HepG2 (cell line): ENCODE measurements around the gene FAM156A. TPM values are rescaled to one million over a fixed set of nuclear protein-coding genes. Genes with fewer than 3 reads are reported as not detected.

Source experiments
- ATAC-seq: fragments of 200-7000 bp; cut with Tn5 transposase; 3 replicates; pipeline ENCODE4 v1.9.1; 2020; ENCODE audit warnings: mild to moderate bottlenecking, moderate library complexity
- BruUV-seq: library from RNA; stranded (reverse); fragments of 400-500 nt; replicated peaks from 2 replicates; lab custom pipeline; 2021; lab: Mats Ljungman, UMichigan
- CTCF ChIA-PET: fragments of 300-600 bp; formaldehyde crosslinking; extraction: SDS; loops from one replicate; lab custom pipeline; 2021; ENCODE audit warnings: low total read pairs, inconsistent platforms, low intra/inter-chr PET ratio; lab: Yijun Ruan, JAX
- POLR2A ChIA-PET: fragments of 350-600 bp; sonication (Branson Sonifier 250); formaldehyde crosslinking; loops from one replicate; lab custom pipeline; 2020; ENCODE audit warnings: antibody characterized with exemption, inconsistent platforms; lab: Yijun Ruan, JAX
- DNase-seq: peaks from one replicate; pipeline ENCODE4 v3.0.0-alpha.2; 2015; ENCODE audit warnings: low spot score
- FAIRE-seq: peaks from 3 replicates; lab custom pipeline; 2011; peaks lifted over from hg19 to GRCh38; lab: Jason Lieb, UNC
- H2AFZ ChIP-seq: one replicate; pipeline ENCODE4 v1.6.1; 2011; ENCODE audit warnings: low read length, inconsistent platforms
- H3K27ac ChIP-seq: fragments of 300-600 bp; 3 replicates; pipeline ENCODE4 v1.8.0; 2011; ENCODE audit warnings: mixed run types, mild to moderate bottlenecking, mixed read lengths, low read length, inconsistent platforms; ENCODE audit not compliant: insufficient read depth; ENCODE audit errors: extremely low read length
- H3K27me3 ChIP-seq, 2 experiments: fragments of 200-600 bp in 1 of 2; 2 replicates in 1 of 2; 3 replicates in 1 of 2; pipeline versions ENCODE4 v1.6.0 to v1.8.0; 2011; ENCODE audit warnings: low read length in 2 of 2, mild to moderate bottlenecking in 2 of 2, moderate library complexity in 2 of 2, inconsistent platforms in 1 of 2; ENCODE audit not compliant: insufficient read depth in 2 of 2, control insufficient read depth in 1 of 2
- H3K36me3 ChIP-seq, 2 experiments: fragments of 200-600 bp in 1 of 2; replicated peaks in 1 of 2; 2 replicates in 1 of 2; 3 replicates in 1 of 2; pipeline versions ENCODE4 v1.5.1 to v1.8.0; 2011; ENCODE audit warnings: low read length in 2 of 2, inconsistent platforms in 1 of 2; ENCODE audit not compliant: insufficient read depth in 2 of 2, control insufficient read depth in 1 of 2
- H3K4me1 ChIP-seq: 2 replicates; pipeline ENCODE4 v1.5.1; 2012; ENCODE audit warnings: low read length, inconsistent platforms; ENCODE audit not compliant: insufficient read depth
- H3K4me2 ChIP-seq: 2 replicates; pipeline ENCODE4 v1.6.0; 2011; ENCODE audit warnings: low read depth, low read length, inconsistent platforms
- H3K4me3 ChIP-seq, 3 experiments: fragments of 200-600 bp in 1 of 3; sonication (generic), shearing (Covaris generic) in 1 of 3; replicated peaks in 1 of 3; 2 replicates each; pipeline ENCODE4 v1.5.1; 2011 to 2016; ENCODE audit warnings: low read length in 3 of 3, inconsistent platforms in 2 of 3, low read depth in 2 of 3, mild to moderate bottlenecking in 2 of 3, control low read depth in 1 of 3, mixed read lengths in 1 of 3; ENCODE audit not compliant: insufficient read depth in 1 of 3
- H3K79me2 ChIP-seq: one replicate; pipeline ENCODE4 v1.6.1; 2011; ENCODE audit warnings: low read length, inconsistent platforms; ENCODE audit not compliant: insufficient read depth
- H3K9ac ChIP-seq: 2 replicates; pipeline ENCODE4 v1.6.0; 2011; ENCODE audit warnings: mild to moderate bottlenecking, low read depth, low read length, inconsistent platforms; ENCODE audit not compliant: insufficient read depth
- H3K9me3 ChIP-seq: 2 replicates; pipeline ENCODE4 v1.5.1; 2012; ENCODE audit warnings: mild to moderate bottlenecking, low read length
- H4K20me1 ChIP-seq: 2 replicates; pipeline ENCODE4 v1.6.0; 2011; ENCODE audit warnings: inconsistent platforms, mild to moderate bottlenecking, low read length, moderate library complexity; ENCODE audit not compliant: insufficient read depth
- E2F5 ChIP-seq: sonication (generic); formaldehyde crosslinking; conservative IDR thresholded peaks from 2 replicates; pipeline ENCODE4 v1.4.0; 2020; ENCODE audit warnings: missing genetic modification reagents
- HOXA9 ChIP-seq: sonication (generic); formaldehyde crosslinking; IDR thresholded peaks from 2 replicates; pipeline ENCODE4 v1.8.1; 2022; ENCODE audit warnings: missing genetic modification reagents, mild to moderate bottlenecking, moderate library complexity, borderline replicate concordance
- NFKBIZ ChIP-seq: IDR thresholded peaks from 2 replicates; pipeline ENCODE4 v1.6.1; 2018; ENCODE audit warnings: missing genetic modification reagents, missing compliant biosample characterization
- NR2F2 ChIP-seq: IDR thresholded peaks from 2 replicates; pipeline ENCODE4 v1.6.1; 2012; ENCODE audit warnings: low read depth, inconsistent platforms, borderline replicate concordance
- NR2F6 ChIP-seq, 2 experiments: IDR thresholded peaks; 2 replicates each; pipeline ENCODE4 v1.6.1; 2016; ENCODE audit warnings: antibody characterized with exemption in 1 of 2, mild to moderate bottlenecking in 1 of 2
- POLR2A ChIP-seq, 2 experiments: IDR thresholded peaks; 2 replicates each; pipeline ENCODE4 v1.6.1; 2011; ENCODE audit warnings: low read depth in 2 of 2, low read length in 2 of 2, mild to moderate bottlenecking in 1 of 2, moderate library complexity in 1 of 2; ENCODE audit not compliant: insufficient read depth in 1 of 2
- RAD21 ChIP-seq: fragments of 450-650 bp; formaldehyde crosslinking; IDR thresholded peaks from 2 replicates; pipeline ENCODE4 v1.5.0; 2020; ENCODE audit warnings: mild to moderate bottlenecking
- RFXAP ChIP-seq: sonication (generic); formaldehyde crosslinking; IDR thresholded peaks from 2 replicates; pipeline ENCODE4 v1.4.0; 2020; ENCODE audit warnings: missing genetic modification reagents, borderline replicate concordance
- SP2 ChIP-seq: sonication (generic); formaldehyde crosslinking; IDR thresholded peaks from 2 replicates; pipeline ENCODE4 v1.5.1; 2020; ENCODE audit warnings: mild to moderate bottlenecking, missing genetic modification reagents
- TBP ChIP-seq: sonication (generic); formaldehyde crosslinking; IDR thresholded peaks from 2 replicates; pipeline ENCODE4 v1.5.0; 2020; ENCODE audit warnings: missing genetic modification reagents
- THAP9 ChIP-seq: sonication (generic); formaldehyde crosslinking; IDR thresholded peaks from 2 replicates; pipeline ENCODE4; 2020; ENCODE audit warnings: missing genetic modification reagents, mild to moderate bottlenecking, borderline replicate concordance
- TIGD3 ChIP-seq: sonication (generic); formaldehyde crosslinking; IDR thresholded peaks from 2 replicates; pipeline ENCODE4 v1.5.1; 2020; ENCODE audit warnings: mild to moderate bottlenecking, missing genetic modification reagents, borderline replicate concordance
- ZFP91 ChIP-seq: sonication (generic); formaldehyde crosslinking; IDR thresholded peaks from 2 replicates; pipeline ENCODE4 v1.9.0; 2022; ENCODE audit warnings: missing genetic modification reagents, mild to moderate bottlenecking, borderline replicate concordance
- WGBS: methylation state at CpG from one replicate; pipeline ENCODE4 v1.1.6; 2017; ENCODE audit warnings: low lambda C conversion rate; 5-methylcytosine and 5-hydroxymethylcytosine counted together
- in situ Hi-C: cut with HindIII; loops from 2 replicates; pipeline ENCODE4 v1.10.0; 2017; ENCODE audit warnings: low pct_unique_long_range_greater_than_20kb; ENCODE audit not compliant: extremely low pct_ligation_motif_present
- intact Hi-C: fragments of 100-400 bp; cut with micrococcal nuclease; formaldehyde crosslinking; loops from one replicate; pipeline ENCODE4 v1.10.0; 2022; ENCODE audit not compliant: unreplicated experiment
- polyA plus RNA-seq, 8 experiments: library from polyadenylated mRNA; depleted of rRNA in 3 of 8; stranded (reverse) in 7 of 8; unstranded in 1 of 8; fragments of >200 nt; fragmentation: Illumina TruSeq in 4 of 8; extraction: Trizol in 4 of 8; gene quantifications; 2 replicates each; pipeline versions ENCODE4 v1.2.1 to v1.2.3, GENCODE V29; 2011 to 2016; ENCODE audit warnings: low read depth in 4 of 8, missing spikeins in 1 of 8, mixed read lengths in 1 of 8; ENCODE audit not compliant: insufficient read depth in 1 of 8
- total RNA-seq, 5 experiments: library from RNA; depleted of rRNA; stranded (reverse); fragments of >200 nt; fragmentation: Illumina TruSeq; extraction: Trizol; gene quantifications; 2 replicates each; pipeline ENCODE4 v1.2.3, GENCODE V29; 2016; ENCODE audit warnings: low read depth in 1 of 5

FAM156A gene
- total and polyA plus RNA-seq, 2 of the 13 experiments (the other 11 are each of a cell fraction or from before 2014, with no cell fraction given), result 15.4 to 53.8 TPM

- no peak for TF ChIP-seq NR2F2
Measured at GRCh38 chrX:53000447-53001135, 42.3 kb upstream of the FAM156A start (continued).

- Histone ChIP-seq H3K9ac (peak overlapping the region; percentile 90), H3K27me3 (peaks cover 1 to 5% of the 10 kb centered on the region in 2 experiments; a peak in 2 of 5 replicates), H3K4me1 (peaks cover 7% of the 10 kb centered on the region; the same call in 1 of the 2 replicates), H3K27ac (no peak overlapping the region), H3K4me2 (peak overlapping the region; percentile 75), H3K79me2 (peaks cover 21% of the 10 kb centered on the region), H3K9me3 (no peaks in the 10 kb centered on the region), H2AFZ (no peak overlapping the region), H3K4me3 (peak overlapping the region; percentile 63 to 86 (median 75); a peak in 5 of 6 replicates), H4K20me1 (no peaks in the 10 kb centered on the region), H3K36me3 (no peaks in the 10 kb centered on the region)
- ChIA-PET POLR2A (interaction anchor here (1.1 to 2.3 kb wide), 4 partner anchors 16 to 86 kb away, joined by 7 to 13 read pairs (median 10); partner anchors contain the start of gene TSPYL2), CTCF (no interaction called here)
- FAIRE-seq (no peak), ATAC-seq (no peak), DNase-seq (no peak)
- BruUV-seq, result no TSS peak
- no CpG with 5 or more reads among the region's 4 CpGs for WGBS
- in situ Hi-C loops, result no loop called here
- intact Hi-C loops, result loop anchor here (2.0 kb wide), 1 partner anchor 53 kb away; the partner anchor contains the start of gene GPR173
- TF ChIP-seq POLR2A (IDR thresholded peaks at IDR 0.05; ENCODE audit: insufficient read depth in 1 of 2, low read depth in 2 of 2, low read length in 2 of 2) (peak in 1 of 2 experiments; percentile 7; a peak in 1 of 4 replicates), NFKBIZ (CRISPR knock-in tag) (no peak), E2F5 (CRISPR knock-in tag) (no peak), SP2 (CRISPR knock-in tag) (no peak), TBP (CRISPR knock-in tag) (no peak), THAP9 (no peak), TIGD3 (CRISPR knock-in tag) (no peak), RFXAP (CRISPR knock-in tag) (no peak), ZFP91 (0 out of 2 replicates have a peak, but pooled peaks have one; percentile 28), NR2F6 (IDR thresholded peaks at IDR 0.05) (no peak), NR2F6 (CRISPR knock-in tag; IDR thresholded peaks at IDR 0.05) (no peak), HOXA9 (CRISPR knock-in tag) (no peak), RAD21 (no peak)
Measured at GRCh38 chrX:52995987-52996331, 37.6 kb upstream of the FAM156A start.
